DND-41 (cell line): ENCODE data around the gene GLRX.

ENCODE experiments used
- ATAC-seq: fragments of 200-7000 bp; cut with Tn5 transposase; 3 replicates; pipeline ENCODE4 v1.9.1; 2021; ENCODE audit warnings: low read depth; ENCODE audit not compliant: insufficient read depth
- DNase-seq: peaks from one replicate; pipeline ENCODE4 v3.0.0-alpha.2; 2020
- H2AFZ ChIP-seq: 2 replicates; pipeline ENCODE4 v1.6.0; 2012; ENCODE audit warnings: low read depth, low read length
- H3K27ac ChIP-seq: 2 replicates; pipeline ENCODE4 v1.5.1; 2012; ENCODE audit warnings: low read length, inconsistent platforms
- H3K27me3 ChIP-seq: fragments of 200-600 bp; sonication (generic); 2 replicates; pipeline ENCODE4 v1.6.0; 2012; ENCODE audit warnings: low read length, mild to moderate bottlenecking, inconsistent platforms; ENCODE audit not compliant: insufficient read depth, poor library complexity
- H3K36me3 ChIP-seq: 2 replicates; pipeline ENCODE4 v1.5.1; 2012; ENCODE audit warnings: low read length, inconsistent platforms; ENCODE audit not compliant: insufficient read depth
- H3K4me1 ChIP-seq: 2 replicates; pipeline ENCODE4 v1.5.1; 2012; ENCODE audit warnings: mild to moderate bottlenecking, low read length; ENCODE audit not compliant: insufficient read depth
- H3K4me2 ChIP-seq: 2 replicates; pipeline ENCODE4 v1.6.0; 2012; ENCODE audit warnings: mild to moderate bottlenecking, moderate library complexity, low read length, inconsistent platforms; ENCODE audit not compliant: insufficient read depth
- H3K4me3 ChIP-seq, 2 experiments: fragments of 200-600 bp in 1 of 2; shearing (Covaris generic) in 1 of 2; 2 replicates each; pipeline ENCODE4 v1.5.1; 2012 to 2016; ENCODE audit warnings: inconsistent platforms in 2 of 2, low read length in 2 of 2, mild to moderate bottlenecking in 2 of 2, low read depth in 1 of 2, moderate library complexity in 1 of 2
- H3K79me2 ChIP-seq: 2 replicates; pipeline ENCODE4 v1.6.0; 2012; ENCODE audit warnings: low read length, inconsistent platforms; ENCODE audit not compliant: insufficient read depth
- H3K9ac ChIP-seq: 2 replicates; pipeline ENCODE4 v1.6.0; 2012; ENCODE audit warnings: low read depth, mild to moderate bottlenecking, inconsistent platforms, low read length, moderate library complexity
- H3K9me3 ChIP-seq: 2 replicates; pipeline ENCODE4 v1.5.1; 2012; ENCODE audit warnings: low read length, moderate library complexity, mild to moderate bottlenecking, inconsistent platforms; ENCODE audit not compliant: insufficient read depth, severe bottlenecking
- H4K20me1 ChIP-seq: 2 replicates; pipeline ENCODE4 v1.6.0; 2012; ENCODE audit warnings: low read length; ENCODE audit not compliant: insufficient read depth
- EZH2 ChIP-seq: IDR thresholded peaks from 3 replicates; pipeline ENCODE4 v1.6.1; 2012; ENCODE audit warnings: borderline replicate concordance, low read depth, mild to moderate bottlenecking, moderate library complexity, low read length, inconsistent platforms; ENCODE audit not compliant: severe bottlenecking
- TF ChIP-seq, protein P1 (sequence below): IDR thresholded peaks from 2 replicates; pipeline ENCODE4 v1.5.1; 2012; ENCODE audit warnings: borderline replicate concordance, low read length, moderate library complexity, mild to moderate bottlenecking; ENCODE audit not compliant: poor library complexity, severe bottlenecking; ENCODE audit errors: extremely low read depth

GLRX gene

DNA sequence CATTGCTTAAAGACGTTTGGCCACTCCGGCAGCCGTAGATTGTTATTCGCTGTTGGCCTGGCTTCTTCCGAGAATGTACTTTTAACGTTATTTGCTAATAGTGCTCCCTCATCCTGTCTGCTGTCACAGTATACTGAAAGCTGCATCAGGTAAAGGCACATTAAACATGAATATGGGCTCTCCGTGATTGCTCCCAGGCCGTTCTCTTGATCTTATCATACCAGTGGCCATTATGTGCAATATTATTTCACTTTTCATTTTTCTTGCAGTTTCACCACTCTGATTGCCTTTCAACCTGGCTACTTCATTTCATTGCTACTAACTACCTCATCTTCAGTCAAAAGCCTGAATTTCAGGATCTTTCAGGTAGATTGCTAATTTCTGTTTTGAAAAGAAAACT lies 34.0 kb downstream of the GLRX start:
- Histone ChIP-seq H3K9me3 (no peaks in the 10 kb centered on the region), H3K27me3 (no peaks in the 10 kb centered on the region), H3K9ac (no peak overlapping the region), H3K4me1 (no peaks in the 10 kb centered on the region), H3K27ac (no peak overlapping the region), H3K4me3 (no peak overlapping the region), H3K79me2 (no peaks in the 10 kb centered on the region), H3K36me3 (peaks cover 9% of the 10 kb centered on the region; the same call in 1 of the 2 replicates), H3K4me2 (no peak overlapping the region), H4K20me1 (no peaks in the 10 kb centered on the region), H2AFZ (no peak overlapping the region)
- TF ChIP-seq, protein P1, sequence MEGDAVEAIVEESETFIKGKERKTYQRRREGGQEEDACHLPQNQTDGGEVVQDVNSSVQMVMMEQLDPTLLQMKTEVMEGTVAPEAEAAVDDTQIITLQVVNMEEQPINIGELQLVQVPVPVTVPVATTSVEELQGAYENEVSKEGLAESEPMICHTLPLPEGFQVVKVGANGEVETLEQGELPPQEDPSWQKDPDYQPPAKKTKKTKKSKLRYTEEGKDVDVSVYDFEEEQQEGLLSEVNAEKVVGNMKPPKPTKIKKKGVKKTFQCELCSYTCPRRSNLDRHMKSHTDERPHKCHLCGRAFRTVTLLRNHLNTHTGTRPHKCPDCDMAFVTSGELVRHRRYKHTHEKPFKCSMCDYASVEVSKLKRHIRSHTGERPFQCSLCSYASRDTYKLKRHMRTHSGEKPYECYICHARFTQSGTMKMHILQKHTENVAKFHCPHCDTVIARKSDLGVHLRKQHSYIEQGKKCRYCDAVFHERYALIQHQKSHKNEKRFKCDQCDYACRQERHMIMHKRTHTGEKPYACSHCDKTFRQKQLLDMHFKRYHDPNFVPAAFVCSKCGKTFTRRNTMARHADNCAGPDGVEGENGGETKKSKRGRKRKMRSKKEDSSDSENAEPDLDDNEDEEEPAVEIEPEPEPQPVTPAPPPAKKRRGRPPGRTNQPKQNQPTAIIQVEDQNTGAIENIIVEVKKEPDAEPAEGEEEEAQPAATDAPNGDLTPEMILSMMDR = no peak
- DNase-seq (no peak), ATAC-seq (no peak)

DNA sequence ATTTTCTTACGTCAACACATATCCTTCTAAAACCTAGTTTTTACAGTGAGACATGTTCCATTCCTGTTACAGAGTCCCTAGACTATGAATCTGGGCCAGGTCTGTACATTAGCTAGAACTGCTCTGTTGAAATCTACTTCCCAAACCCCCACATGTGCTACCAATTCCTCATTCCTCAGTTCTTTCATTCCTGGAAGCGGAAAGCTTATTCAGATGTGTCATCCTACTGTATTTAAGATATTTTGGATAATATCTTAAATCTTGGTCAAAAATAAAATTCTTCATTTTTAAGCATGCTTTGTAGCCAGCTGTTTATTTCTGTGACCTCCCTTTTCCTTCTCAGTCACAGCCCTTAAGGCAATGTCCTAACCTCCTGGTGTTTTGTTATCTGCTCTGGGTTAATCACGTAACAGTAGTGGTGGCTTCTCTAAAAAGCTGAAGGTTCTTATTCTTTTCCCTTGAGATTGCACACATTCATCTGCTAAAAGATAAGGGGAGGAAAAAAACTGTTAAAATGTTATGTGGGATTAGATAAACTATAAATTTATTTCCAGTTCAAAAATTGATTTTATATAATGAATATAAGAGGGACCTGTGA lies 35.6 kb downstream of the GLRX start:
- Histone ChIP-seq H3K27me3 (no peaks in the 10 kb centered on the region), H3K9ac (no peak overlapping the region), H3K4me3 (no peak overlapping the region), H3K79me2 (no peaks in the 10 kb centered on the region), H4K20me1 (no peaks in the 10 kb centered on the region), H3K9me3 (no peaks in the 10 kb centered on the region), H3K36me3 (peaks cover 9% of the 10 kb centered on the region; the same call in 1 of the 2 replicates), H2AFZ (no peak overlapping the region), H3K4me2 (no peak overlapping the region), H3K4me1 (no peaks in the 10 kb centered on the region), H3K27ac (no peak overlapping the region)
- TF ChIP-seq, protein P1 = no peak
- no peak for TF ChIP-seq EZH2
- ATAC-seq = no peak
- DNase-seq = no peak

DNA sequence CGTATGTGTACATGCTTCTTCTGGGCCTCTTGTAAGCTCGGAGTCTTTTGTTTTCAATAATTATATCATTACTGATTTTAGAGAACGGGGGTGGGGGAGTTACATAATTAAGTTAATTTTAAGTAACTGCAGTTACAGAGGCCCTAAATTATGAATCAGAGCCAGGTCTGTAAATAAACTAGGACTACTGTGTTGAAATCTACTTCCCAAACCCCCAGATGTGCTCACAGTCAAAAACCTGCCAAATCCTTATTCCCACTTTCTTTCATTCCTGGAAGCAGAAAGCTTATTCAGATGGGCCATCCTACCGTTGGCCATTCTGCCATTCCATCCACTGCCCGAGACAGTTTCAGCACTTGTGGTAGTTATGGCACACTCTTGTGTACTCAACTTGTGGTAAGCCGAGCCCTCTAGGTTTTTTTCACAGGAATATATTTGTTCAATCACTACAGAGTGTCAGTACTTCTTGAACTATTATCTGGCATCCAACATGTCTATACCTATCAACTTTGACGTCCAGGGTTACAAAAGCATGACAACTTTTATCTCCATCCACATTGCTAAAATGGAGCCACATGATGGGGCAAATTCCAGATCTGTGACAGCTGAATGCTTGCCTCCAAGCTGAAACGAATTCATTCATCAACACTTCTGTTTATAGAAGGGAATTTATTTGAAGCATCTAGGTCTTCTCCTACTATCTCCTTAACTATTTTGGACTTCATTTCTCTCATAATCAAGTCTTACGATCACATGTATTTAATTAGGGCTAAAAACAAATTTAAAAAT lies 37.8 kb downstream of the GLRX start:
- no peaks in the 10 kb centered on the region for H3K27me3 ChIP-seq
- TF ChIP-seq, protein P1 = no peak
- TF ChIP-seq EZH2 = no peak
- no peak overlapping the region for H3K27ac ChIP-seq
- ATAC-seq = no peak
- no peak overlapping the region for H3K9ac ChIP-seq
- H3K36me3 ChIP-seq = peaks cover 15% of the 10 kb centered on the region; the same call in 1 of the 2 replicates
- H3K4me1 ChIP-seq = peaks cover 5% of the 10 kb centered on the region; the same call in 1 of the 2 replicates
- H3K4me2 ChIP-seq = no peak overlapping the region
- H3K79me2 ChIP-seq = no peaks in the 10 kb centered on the region
- no peak overlapping the region for H2AFZ ChIP-seq
- H3K9me3 ChIP-seq = no peaks in the 10 kb centered on the region
- DNase-seq = no peak
- no peak overlapping the region for H3K4me3 ChIP-seq
- no peaks in the 10 kb centered on the region for H4K20me1 ChIP-seq
